WI38 (cell line): Measurements from ENCODE around the gene TM9SF2.

Source experiments
- H3K4me3 ChIP-seq: 2 replicates; pipeline ENCODE4 v1.5.1; 2011; ENCODE audit warnings: low read depth, mild to moderate bottlenecking, control low read depth, low read length
- CTCF ChIP-seq: IDR thresholded peaks from 2 replicates; pipeline ENCODE4 v1.5.1; 2012; ENCODE audit warnings: low read depth, mild to moderate bottlenecking, control low read depth, low read length

The TM9SF2 gene

DNA sequence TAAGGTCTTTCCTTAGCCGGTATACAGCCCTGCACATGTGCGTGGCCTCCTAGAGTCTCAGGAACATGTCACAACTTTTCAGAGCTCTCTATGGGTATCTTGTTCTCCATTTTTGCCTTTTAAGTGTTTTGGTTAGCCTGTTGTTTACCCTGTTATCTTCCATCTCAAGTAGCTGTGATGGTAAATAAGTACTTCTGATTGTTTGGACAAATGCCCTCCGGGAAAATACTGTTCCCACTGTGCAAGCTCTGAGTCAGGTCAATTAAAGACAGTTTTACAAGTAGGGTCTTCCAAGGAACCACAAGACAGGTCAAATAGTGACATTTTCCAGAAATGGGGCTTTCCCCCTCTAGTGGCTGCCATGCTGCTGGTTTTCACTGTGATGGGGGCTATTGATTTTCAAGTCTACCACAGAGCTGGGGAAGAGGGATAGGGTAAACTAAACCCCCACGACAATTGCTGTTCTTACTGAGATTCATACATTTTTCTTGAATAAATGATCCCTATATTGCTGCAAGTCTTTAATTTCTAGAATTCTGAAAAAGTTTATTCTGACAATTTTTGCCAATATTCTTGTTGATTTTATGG, 109.5 kb downstream of the TM9SF2 start:
- H3K4me3 ChIP-seq: no peak overlapping the region
- TF ChIP-seq CTCF: no peak
